NOMO-1 treated with dmso at 0.1 percent for 144 hours (cell line): ENCODE data around the gene OR11A1.

Source experiments
- DNase-seq: peaks from one replicate; lab custom pipeline; 2025; ENCODE audit not compliant: unreplicated experiment; lab: John Stamatoyannopoulos, UW

Gene OR11A1

DNA sequence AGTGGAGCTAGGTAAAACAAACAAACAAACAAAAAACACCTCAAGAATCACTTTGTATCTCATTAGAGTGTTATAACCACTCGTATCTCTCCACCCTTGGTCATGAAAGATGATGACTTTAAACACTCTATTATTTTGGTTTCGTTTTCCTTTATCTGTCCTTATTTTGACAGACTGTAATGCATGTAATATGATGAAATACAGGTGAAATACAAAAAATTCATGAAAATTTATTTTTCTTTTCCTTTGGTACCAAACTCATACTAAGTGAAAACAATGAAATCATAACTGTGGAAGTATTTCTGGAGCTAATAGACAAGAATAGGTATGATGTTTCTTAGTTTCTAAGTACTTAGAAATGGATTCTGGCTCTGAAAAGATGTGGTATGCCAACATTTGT, 57.3 kb downstream of the OR11A1 start:
- DNase-seq, result no peak

- DNase-seq, result no peak
These were observed 61.5 kb downstream of the OR11A1 start, which contains the start of gene OR12D2 for GRCh38 chr6:29395331-29395730. Gene OR12D2 (plus strand): TSS chr6:29395631. CDS start chr6:29396700, 1,069 bp downstream.

DNA sequence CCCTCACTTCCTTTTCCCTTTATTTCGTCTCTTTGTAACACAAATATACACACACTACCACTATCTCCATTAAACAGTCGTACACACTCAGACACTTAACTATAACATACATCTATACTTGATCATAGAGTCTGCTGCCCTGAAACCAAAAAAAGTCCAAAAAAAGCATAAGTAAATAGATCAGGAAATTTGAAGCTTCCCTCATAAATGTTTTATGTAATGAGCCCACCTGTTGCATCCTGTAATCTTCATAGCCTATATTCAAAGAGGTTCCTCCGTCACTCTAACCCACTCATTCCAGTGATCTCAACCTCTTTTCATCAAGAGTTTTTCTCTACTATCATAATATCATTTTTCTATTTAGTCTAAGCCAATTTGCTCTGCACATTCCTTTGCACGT, 68.3 kb downstream of the OR11A1 start:
- DNase-seq, result no peak

DNA sequence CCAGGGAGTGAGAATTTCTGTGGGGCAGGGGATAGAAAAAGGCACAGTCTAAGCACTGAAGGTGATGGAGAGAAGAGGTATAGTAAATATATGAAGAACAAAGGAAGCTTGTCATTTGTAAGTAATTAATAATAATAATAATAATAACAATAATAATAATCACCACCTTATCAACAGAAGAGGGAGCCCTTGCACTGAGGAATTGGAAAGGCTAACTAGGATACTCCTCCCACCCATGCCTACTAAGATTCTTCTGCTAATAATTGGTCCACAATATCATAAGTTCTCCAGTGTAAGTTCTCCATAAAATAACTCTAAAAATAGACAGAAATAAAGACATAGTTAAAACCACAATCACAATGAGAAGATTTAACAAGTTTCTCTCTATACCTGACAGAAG, 80.9 kb downstream of the OR11A1 start:
- no peak for DNase-seq
